NOMO-1 (cell line): ENCODE measurements around the gene EPB41L3.
A peak's percentile ranks its signal among the peaks of the same experiment; 100 is the strongest.

ENCODE experiments used
- DNase-seq, 2 experiments: peaks; one replicate each; lab custom pipeline; 2025; ENCODE audit not compliant: unreplicated experiment in 2 of 2; lab: John Stamatoyannopoulos, UW

EPB41L3 gene

GRCh38 chr18:5419030-5419429, 124.8 kb downstream of the EPB41L3 start:
- DNase-seq = no peak

GRCh38 chr18:5417342-5417741, 126.5 kb downstream of the EPB41L3 start:
- peak; percentile 76 to 79 for DNase-seq

- DNase-seq = no peak
Measured at GRCh38 chr18:5416112-5416511, 127.7 kb downstream of the EPB41L3 start.

GRCh38 chr18:5415665-5416064, 128.1 kb downstream of the EPB41L3 start:
- no peak for DNase-seq

GRCh38 chr18:5415031-5415430, 128.8 kb downstream of the EPB41L3 start:
- DNase-seq = no peak

GRCh38 chr18:5414546-5414945, 129.3 kb downstream of the EPB41L3 start:
- DNase-seq = no peak

GRCh38 chr18:5413447-5413846, 130.3 kb downstream of the EPB41L3 start:
- no peak for DNase-seq

- no peak for DNase-seq
Measured at GRCh38 chr18:5410582-5410981, 133.2 kb downstream of the EPB41L3 start.

- no peak for DNase-seq
Measured at GRCh38 chr18:5398269-5398668, 145.5 kb downstream of the EPB41L3 start.

- DNase-seq = no peak
Measured at GRCh38 chr18:5397102-5397501, 146.7 kb downstream of the EPB41L3 start.

- no peak for DNase-seq
Measured at GRCh38 chr18:5395860-5396448, 147.8 kb downstream of the EPB41L3 start.

GRCh38 chr18:5393779-5394178, 150.0 kb downstream of the EPB41L3 start:
- no peak for DNase-seq

GRCh38 chr18:5391409-5391808, 152.4 kb downstream of the EPB41L3 start:
- no peak for DNase-seq

GRCh38 chr18:5389356-5389755, 154.4 kb downstream of the EPB41L3 start:
- no peak for DNase-seq

GRCh38 chr18:5388896-5389295, 154.9 kb downstream of the EPB41L3 start:
- DNase-seq = no peak

GRCh38 chr18:5380586-5380985, 163.2 kb downstream of the EPB41L3 start:
- DNase-seq = no peak

- no peak for DNase-seq
Measured at GRCh38 chr18:5376986-5377385, 166.8 kb downstream of the EPB41L3 start.

- DNase-seq = no peak
Measured at GRCh38 chr18:5370332-5370731, 173.5 kb downstream of the EPB41L3 start.

- no peak for DNase-seq
Measured at GRCh38 chr18:5369513-5369912, 174.3 kb downstream of the EPB41L3 start.

GRCh38 chr18:5365443-5365842, 178.4 kb downstream of the EPB41L3 start:
- DNase-seq = no peak

GRCh38 chr18:5350636-5351035, 193.2 kb downstream of the EPB41L3 start:
- DNase-seq = no peak
